HT-29 (cell line): ENCODE measurements around the gene IL17RB. TPM values are rescaled to one million over a fixed set of nuclear protein-coding genes. Genes with fewer than 3 reads are reported as not detected.

Experiments used
- DNase-seq: peaks from one replicate; pipeline ENCODE4 v3.0.0-alpha.2; 2015; ENCODE audit warnings: low spot score
- total RNA-seq: library from RNA; depleted of rRNA; stranded (reverse); fragments of >200 nt; shearing (Covaris generic); gene quantifications from 2 replicates; pipeline ENCODE4 v1.2.3, GENCODE V29; 2014

Gene IL17RB
- total RNA-seq, 1 experiment from 2014 or later: 14.9 TPM

DNA sequence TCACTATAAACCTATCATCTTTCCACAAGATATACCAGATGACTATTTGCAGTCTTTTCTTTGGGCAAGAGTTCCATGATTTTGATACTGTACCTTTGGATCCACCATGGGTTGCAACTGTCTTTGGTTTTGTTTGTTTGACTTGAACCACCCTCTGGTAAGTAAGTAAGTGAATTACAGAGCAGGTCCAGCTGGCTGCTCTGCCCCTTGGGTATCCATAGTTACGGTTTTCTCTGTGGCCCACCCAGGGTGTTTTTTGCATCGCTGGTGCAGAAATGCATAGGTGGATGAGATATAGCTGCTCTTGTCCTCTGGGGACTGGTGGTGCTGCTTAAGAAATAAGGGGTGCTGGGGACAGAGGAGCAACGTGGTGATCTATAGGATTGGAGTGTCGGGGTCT lies 33.9 kb upstream of the IL17RB start:
- DNase-seq: no peak

DNA sequence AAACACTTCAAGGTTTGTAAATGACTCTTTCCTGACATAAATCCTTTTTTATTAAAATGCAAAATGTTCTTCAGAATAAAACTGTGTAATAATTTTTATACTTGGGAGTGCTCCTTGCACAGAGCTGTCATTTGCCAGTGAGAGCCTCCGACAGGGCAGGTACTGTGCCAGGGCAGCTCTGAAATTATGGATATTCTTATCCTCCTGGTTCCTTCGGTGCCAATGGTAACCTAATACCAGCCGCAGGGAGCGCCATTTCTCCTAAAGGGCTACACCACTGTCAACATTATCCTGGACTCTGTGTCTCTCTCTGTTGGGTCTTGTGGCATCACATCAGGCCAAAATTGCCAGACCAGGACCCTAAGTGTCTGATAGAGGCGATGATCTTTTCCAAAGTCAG lies 33.1 kb upstream of the IL17RB start:
- DNase-seq: no peak

DNA sequence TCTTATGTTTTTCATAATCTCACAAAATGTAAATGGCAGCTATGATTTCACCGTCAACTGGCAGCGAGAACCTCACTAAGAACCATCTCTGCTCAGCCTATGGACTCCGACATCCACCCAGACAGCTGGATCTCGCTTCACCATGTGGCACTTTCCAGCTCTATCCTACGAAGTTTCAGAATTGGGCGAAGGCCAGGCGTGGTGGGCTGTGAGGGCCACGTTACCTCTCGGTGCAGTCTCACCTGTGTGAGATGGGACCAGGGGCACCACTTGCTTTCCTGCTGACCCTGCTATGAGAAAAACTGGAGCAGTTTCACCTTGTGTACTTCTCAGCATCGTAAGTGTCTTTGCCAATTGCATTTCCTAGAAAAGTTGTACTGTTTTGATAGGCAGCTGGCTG lies 32.5 kb upstream of the IL17RB start:
- DNase-seq: no peak

DNA sequence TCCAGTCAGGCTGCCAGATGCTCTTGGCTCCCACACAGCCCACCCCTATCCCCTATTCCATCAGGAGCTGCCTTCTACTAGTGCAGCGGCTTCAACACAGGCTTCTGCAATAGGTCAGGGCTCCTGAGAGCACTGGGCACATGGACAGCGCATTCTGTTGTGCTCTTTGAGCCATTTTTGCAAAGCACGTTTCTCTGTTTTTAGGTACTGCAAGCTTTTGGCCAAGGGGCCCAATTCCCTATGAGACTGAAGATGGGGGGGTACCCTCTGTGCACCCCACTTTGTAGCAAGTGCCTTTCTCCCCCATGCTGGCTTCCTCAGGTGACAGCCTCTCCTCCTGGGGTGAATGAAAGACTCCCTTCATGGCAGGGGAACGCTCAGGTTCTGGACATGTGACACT lies 31.3 kb upstream of the IL17RB start:
- DNase-seq: no peak

DNA sequence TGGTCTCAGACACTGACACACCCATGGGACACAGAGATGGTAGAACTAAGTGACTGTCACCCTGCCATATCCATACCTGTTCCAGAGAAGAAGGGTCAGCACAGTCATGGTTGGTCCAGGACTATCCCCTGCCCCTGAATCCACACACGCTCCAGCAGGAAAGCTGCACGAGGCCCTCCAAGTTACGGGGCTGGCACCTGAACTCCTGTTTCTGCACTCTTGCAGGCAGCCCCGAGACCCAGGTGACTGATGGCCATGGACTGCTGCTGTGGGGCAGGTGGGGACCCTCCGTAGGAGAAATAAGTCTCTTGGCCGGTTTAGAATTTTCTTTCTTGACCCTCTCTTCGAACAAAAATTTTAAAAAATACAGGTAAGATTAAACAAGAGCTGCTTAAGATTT lies 30.7 kb upstream of the IL17RB start:
- no peak for DNase-seq

DNA sequence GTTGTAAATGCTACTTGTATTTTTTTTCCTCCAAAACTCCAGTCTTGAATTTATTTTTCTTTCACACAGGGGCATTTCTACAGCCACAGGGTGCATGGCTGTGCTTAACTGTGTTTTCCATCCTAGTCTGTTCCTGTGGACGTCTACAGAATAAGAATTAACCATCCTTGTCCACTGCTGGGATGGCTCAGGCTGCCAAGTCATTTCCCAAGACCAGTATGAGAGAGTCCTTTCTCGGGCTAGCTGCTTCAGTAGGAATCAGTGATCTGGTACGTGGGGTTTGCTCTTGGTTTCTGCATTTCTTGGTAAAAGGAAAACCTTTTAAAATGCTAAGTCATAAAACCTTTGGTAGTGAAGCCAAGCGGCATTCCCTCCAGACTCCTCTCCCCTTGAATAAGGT lies 29.9 kb upstream of the IL17RB start:
- no peak for DNase-seq

DNA sequence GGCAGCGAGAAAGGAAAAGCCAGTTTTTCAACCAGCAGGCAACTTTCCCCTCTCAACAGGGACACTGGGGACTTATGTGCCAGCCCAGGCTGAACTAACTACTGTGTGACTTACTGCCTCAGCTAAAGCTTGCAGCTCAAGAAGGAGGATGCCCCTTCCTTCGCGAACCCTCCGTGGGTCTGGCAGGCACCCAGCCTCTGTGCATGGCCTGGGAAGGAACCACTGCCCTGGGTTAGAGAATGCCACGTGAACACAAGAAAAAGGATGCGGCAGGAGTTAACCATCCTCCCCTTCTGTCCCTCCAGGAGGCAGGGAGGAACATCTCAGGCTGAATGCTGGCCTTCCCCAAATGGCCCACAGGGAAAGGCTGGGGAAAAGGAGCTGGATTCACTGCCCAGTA lies 29.2 kb upstream of the IL17RB start:
- no peak for DNase-seq

DNA sequence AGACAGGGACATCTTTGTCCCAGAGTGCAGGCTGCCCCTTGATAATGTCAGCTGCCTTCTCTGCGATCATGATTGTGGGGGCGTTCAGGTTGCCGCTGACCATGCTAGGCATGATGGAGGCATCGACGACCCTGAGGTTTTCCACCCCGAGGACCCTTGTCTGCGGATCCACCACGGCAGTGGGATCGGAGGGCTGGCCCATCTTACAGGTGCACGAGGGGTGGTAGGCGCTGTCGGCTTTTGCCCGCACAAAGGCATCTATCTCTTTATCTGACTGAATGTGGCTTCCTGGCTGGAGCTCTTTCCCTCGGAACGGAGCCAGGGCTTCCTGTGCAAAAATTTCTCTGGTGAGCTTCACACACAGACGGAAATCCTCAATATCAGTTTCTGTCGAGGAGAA lies 28.6 kb upstream of the IL17RB start:
- DNase-seq: no peak

DNA sequence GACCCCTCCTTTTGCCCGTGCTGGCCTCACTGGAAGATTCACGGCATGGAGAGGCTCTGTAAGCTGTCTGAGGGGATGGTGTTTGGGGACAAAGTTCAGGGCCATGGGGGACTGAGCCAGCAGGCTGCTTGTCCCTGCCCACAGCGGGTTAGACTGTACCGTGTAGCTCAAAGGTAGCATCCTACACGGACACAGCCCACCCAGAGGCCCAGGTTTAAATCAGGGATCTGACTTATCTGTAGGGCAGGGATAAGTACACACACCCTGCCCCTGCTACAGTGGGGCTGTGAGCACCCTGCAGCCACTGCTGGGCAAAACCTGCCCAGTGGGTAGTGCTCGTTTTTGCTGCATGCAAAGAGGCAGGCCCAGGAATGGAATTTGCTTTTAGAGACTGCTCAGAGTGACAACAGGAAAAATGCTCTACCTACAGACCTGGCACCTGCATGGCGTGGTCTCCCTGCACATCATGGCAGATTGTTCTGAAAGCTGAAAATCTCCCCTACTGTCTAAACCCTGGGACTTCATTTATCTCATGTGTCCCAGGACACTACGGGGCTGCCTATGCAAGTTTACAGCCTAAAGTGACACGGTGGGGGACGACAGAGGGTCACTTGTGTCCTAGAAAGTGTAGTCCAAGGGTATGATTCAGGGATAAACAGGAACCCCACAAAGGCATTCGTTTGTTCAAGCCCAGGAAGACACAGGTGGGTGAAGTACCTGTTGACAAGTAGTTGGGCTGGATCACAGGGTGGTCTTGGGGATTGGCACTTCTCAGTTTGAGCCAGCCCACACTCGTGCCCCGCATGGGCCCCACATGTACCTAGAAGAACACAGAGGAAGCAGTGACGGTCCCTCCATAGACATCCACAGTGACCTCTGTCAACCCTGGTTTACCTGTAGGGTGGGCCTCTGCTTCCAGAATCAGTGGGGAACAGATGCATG lies 27.9 kb upstream of the IL17RB start:
- DNase-seq: no peak

DNA sequence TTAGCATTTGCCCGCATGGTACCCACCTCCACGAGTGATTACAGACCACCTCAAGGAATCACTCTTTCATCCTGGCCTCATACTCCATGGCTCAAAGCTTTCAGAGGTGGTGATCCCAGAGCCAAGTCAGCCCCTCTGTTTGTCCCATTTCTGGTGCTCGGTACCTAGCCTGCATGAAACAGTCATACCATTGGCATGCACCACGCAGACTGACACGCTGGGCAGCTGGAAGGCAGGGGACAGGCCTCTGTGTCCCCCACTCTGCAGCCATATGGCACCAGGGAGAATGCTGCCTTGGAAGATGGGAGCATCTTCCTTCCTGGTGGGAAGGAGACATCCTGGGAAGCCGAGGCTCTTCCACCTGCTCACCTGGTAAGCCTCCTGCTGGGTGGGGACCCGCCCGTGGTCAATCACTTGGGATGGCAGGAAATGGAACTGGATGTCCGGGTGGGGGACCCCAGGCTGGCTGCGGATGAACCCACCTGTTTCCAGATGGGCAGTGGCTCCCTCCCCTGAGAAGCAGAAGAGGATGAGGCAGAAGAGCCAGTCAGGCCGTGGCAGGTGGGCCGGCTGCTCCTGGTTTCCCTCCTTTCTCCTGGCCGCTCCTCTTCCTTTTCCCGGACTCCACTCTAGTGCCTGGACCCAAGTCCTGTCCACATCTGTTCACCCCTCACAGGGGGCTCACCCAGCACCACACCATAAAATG lies 27.1 kb upstream of the IL17RB start:
- DNase-seq: no peak

DNA sequence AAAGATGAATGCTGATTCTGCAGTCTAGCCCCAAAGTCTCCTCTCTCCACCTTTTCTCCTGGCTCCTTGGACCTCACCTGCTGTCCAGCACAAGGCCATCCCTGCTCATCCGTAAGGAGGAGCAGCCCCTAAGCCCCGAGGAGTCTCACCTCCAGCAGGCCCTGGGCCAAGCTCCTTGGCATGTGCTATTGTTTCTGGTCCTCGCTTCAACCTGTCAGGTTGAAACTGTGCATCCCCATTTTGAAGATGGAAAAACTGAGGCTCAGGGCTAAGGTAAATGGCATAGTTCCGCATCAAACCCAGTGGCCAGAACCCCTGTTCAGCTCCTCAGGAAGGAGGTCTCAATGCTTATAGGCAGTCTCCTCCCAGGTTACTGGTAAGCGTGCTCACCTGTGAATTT lies 26.3 kb upstream of the IL17RB start:
- DNase-seq: no peak

DNA sequence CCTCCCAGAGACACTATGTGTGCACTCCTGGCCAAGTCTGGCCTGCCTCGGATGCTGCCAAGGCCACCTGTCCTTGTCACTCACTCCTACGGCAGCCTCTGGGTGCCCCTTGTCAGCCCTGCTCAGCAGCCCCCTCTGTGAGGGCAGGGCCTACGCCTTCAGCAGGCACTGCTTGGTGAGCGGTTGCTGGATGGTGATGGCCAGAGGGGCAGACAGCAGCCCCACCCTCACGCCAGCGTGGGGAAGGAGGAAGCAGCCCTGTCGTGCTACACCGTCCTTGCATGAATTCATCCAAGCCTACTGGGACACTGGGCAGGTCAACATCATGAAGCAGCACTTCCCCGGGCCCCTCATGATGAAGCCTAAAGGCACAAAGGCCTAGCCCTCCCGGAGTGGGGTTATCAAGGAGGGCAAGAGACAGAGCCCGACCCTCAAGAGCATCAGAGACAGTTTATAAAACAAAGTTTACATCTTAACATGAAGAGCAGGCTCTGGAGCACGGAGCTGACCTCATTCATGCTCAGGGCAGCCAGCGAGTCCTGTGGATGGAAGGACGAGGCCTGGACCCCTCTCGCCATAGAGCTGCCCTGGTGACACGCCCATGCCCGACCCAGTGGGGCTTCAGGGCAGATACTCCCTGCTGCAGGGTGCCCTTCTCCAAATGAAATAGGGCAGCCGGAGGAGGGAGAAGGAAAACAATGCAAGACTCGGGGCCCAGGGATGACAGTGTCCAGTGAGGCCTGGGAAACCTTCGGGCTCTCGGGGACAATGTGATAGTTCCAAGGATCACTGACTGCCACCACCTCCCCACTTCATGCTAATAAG lies 25.4 kb upstream of the IL17RB start:
- DNase-seq: no peak

DNA sequence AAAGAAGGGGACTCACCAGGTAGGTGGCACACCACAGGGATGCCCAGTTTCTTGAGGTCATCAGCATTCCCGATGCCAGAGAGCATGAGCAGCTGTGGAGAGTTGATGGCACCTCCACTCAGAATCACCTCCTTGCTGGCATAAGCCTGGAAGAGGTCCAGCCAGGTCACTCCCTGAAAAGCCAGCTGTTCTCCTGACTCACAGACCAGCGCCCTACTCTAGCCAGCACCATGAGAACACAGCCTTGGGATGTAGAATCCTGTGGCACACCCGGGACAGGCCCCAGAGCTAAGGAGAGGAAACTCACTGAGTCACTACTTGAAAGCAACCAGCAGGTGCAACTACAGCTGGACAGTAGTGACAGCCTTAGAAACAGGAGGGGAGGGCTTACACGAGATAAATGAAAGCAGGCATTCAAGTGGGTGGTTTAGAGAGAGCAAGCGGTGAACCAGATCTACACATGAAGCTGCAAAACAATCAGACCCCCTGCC lies 24.7 kb upstream of the IL17RB start:
- DNase-seq: no peak

DNA sequence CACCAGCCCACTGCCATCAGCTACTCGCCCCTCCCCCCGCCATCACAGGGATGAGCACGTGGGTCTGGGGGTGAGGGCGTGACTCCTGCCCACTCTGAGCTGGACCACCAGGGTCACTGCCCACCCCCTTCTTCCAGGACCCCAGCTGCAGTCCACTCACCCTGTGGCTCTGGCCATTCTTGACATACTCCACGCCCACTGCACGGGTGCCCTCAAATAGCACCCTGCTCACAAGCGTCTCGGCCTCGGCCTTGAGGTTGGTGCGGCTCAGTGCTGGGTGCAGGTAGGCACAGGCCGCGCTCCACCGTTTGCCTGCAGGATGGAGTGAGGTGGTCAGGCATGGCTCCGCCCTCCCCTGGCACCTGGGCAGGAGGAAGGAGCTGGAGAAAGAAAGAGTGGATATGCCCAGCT lies 24.0 kb upstream of the IL17RB start:
- no peak for DNase-seq

DNA sequence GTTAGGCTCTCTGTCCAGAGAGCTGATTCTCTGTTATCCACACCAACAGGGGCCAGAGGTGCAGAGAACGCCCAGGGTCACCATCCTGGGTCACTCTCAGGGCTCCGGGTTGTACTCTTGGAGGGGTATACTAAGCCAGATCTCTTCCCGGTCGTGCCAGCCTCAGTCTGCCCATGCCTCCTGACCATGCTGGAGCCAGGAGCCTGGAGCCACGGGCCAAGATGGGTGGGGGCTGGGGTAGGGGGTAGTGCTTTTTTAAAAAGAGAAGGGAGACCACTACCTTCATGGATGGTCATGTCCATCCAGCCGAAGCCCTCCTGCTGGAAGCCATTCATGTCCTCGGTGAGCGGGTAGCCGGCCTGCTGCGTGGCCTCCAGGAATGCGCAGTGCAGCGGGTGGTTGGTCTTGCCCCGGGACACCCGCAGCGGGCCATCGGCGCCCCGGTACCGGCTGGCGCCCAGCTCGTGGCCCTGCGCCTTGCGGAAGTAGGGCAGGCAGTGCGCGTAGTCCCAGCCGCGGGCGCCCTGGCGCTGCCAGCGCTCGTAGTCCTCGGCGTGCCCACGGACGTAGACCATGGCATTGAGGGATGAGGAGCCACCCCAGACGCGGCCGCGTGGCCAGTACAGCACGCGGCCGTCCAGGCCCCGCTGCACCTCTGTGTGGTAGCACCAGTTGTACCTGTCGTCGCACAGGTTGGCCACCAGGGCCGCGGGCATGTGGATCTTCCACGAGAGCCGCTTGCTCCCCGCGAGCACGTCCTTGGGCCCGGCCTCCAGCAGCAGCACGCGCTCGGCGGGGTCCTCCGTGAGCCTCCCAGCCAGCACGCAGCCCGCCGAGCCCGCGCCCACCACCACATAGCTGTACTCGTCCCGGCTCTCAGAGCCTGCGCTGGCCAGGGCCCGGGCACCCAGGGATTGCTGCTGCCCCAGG lies 23.1 kb upstream of the IL17RB start:
- no peak for DNase-seq

DNA sequence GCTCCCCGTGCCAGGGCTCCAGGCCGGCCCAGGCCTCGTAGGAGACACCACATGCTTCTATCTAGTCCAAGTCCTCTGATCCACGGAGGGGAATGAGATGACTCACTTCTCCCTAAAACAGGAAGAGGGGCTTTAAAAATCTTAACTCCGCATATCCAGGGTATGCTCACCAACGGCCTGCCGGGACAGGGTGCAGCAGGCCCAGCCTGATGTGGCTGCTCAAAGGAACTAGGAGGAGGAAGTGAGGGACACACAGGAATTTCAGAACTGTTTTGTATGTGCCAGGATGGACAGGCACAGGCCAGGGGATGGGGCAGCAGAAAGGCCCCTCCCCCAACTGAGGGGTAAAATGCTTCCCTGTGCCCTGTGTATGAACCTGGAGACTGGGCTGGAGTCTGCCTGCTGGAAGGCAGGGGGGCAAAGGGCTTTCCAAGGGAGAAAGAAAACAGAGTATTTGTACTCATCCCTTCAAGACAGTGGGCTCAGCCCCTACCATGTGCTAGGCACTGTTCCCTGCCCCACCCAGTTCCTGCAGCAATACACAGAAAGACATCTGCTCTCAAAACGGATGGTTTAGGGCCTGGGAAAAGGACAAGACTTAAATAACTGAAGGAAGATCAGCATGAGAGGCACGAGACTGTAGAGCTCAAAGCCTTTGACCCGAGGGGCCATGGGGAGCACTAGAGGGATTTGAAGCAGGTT lies 22.3 kb upstream of the IL17RB start:
- DNase-seq: no peak

DNA sequence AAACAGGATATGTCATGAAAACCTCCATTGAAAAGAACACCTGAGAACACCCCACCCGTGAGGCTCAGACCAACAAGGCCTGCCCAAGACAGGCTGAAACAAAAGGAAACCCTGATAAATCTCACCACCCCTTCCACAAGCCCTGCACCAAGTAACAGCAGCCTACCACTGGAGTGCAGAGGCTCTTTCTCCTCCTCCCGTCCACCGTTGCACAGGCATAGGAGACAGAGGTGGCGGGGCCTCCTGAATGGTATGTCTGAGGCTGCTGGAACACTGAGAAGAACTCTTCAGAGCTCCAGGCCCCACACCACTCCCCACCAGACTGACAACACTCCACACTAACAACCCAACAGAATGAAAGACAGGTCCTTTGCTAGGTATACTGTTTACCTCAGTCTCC lies 21.6 kb upstream of the IL17RB start:
- DNase-seq: no peak

DNA sequence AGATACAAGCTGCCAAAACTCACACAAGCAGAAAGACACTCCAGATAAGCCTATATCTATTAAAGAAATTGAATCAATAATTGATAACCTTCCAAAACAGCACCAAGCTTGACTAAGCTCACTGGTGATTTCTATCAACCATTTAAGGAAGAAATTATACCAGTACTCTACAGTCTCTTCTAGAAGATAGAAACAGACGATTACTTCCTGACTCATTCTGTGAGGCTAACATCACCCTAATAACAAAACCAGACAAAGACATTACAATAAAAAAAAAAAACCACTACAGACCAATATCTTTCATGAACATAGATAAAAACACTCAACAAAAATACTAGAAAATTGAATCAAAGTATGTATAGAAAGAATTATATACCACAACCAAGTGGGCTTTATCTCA lies 20.3 kb upstream of the IL17RB start:
- DNase-seq: no peak

DNA sequence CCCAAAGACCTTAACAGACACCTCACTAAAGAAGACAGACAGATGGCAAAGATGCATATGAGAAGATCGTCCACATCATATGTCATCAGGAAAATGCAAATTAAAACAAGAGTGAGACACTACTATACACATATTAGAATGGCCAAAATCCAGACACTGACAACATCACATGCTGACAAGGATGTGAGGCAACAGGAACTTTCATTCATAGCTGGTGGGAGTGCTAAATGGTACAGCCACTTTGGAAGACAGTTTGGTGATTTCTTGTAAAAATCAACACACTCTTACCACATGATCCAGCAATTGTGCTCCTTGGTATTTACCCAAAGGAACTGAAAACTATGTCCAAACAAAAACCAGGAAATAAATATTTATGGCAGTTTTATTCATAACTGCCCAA lies 17.8 kb upstream of the IL17RB start:
- DNase-seq: no peak

DNA sequence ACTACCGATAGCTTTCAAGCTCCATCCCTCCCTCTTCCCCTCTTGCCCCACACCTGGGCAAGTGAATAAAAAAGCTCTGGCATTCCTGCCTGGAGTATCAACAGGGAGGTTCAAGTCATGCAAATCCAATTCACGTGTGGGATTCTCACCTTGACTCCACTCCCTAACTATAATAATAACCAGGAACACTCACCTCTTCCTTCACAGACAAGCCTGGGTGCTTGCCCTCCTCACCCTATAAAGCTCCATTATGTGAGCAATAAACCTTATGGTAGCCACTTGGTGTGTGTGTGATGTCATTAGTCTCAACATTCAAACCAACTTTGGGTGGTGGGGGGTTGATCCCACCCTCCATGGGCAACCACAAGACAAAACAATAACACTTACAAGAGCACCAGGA lies 16.8 kb upstream of the IL17RB start:
- no peak for DNase-seq
